ENCODE results near the gene FN1. TPM values are rescaled to one million over a fixed set of nuclear protein-coding genes. Genes with fewer than 3 reads are reported as not detected.

FN1 gene
- total and polyA plus RNA-seq, 2 of the 8 experiments (the other 6 are each of a cell fraction or from before 2014, with no cell fraction given): 42.9 to 109 TPM

DNA sequence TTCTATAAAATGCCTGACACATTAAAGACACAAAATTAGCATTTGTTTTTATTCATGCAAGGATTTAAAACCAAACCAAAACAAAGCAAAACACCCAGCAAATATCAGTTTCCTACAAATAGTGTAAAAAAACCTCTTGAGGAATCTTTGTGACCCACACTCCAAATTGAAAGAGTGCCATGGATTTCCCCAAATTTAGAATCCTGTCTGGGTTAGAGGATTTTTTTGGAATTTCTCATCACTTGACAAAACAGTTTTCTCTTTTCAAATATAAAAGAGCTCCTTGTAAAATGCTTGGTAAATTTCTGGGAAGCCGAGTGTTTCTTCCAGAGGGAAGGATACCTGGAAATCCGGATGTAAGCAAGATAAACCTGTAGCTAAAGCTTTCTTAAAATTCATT is 1.7 kb upstream of the FN1 start:
- Histone ChIP-seq H3K9ac (replicated peaks in 1 of 4; ENCODE audit: extremely low read depth in 1 of 4, low read depth in 3 of 4, low read length in 3 of 4) (no peak overlapping the region), H3K27me3 (replicated peaks in 1 of 4; ENCODE audit: control insufficient read depth in 3 of 4, extremely low read depth in 1 of 4, insufficient read depth in 3 of 4, low read length in 3 of 4) (no peaks in the 10 kb centered on the region; a peak in 2 of 7 replicates), H3K4me3 (ENCODE audit: extremely low read depth in 1 of 4, insufficient read depth in 2 of 4, low read depth in 3 of 4, low read length in 4 of 4) (peak overlapping the region in 1 of 4 experiments; percentile 99; a peak in 1 of 8 replicates), H3K9me3 (ENCODE audit: insufficient read depth in 2 of 2, low read depth in 1 of 2, low read length in 1 of 2) (no peaks in the 10 kb centered on the region), H3K56ac (replicated peaks; ENCODE audit: insufficient read length, low read depth, low read length) (no peak overlapping the region), H2AK5ac (ENCODE audit: low read depth, low read length) (no peak overlapping the region), H3K27ac (ENCODE audit: low read depth, low read length) (no peak overlapping the region), H4K8ac (ENCODE audit: extremely low read depth, insufficient read depth, low read length) (no peak overlapping the region), H2BK5ac (ENCODE audit: low read depth, low read length) (no peak overlapping the region), H3K23ac (ENCODE audit: insufficient read length) (no peak overlapping the region), H4K91ac (replicated peaks; ENCODE audit: insufficient read length, low read length) (no peak overlapping the region), H3K79me1 (ENCODE audit: low read depth, low read length) (no peaks in the 10 kb centered on the region), H2BK120ac (replicated peaks; ENCODE audit: low read depth, low read length) (no peak overlapping the region), H3K36me3 (ENCODE audit: control insufficient read depth in 2 of 4, insufficient read depth in 4 of 4, low read length in 3 of 4) (peaks cover 0 to 5% (median 0%) of the 10 kb centered on the region in 4 experiments; a peak in 1 of 8 replicates), H4K5ac (ENCODE audit: insufficient read length, low read depth, low read length) (no peak overlapping the region), H2AFZ (ENCODE audit: low read length) (no peak overlapping the region), H2BK20ac (ENCODE audit: low read length) (no peak overlapping the region), H3K4ac (replicated peaks; ENCODE audit: insufficient read length, low read depth, low read length) (no peak overlapping the region), H3K4me1 (replicated peaks in 1 of 4; ENCODE audit: control insufficient read depth in 3 of 4, insufficient read depth in 4 of 4, low read length in 3 of 4) (no peaks in the 10 kb centered on the region; a peak in 1 of 7 replicates), H2BK12ac (ENCODE audit: low read depth, low read length) (no peak overlapping the region), H3K18ac (ENCODE audit: extremely low read depth, low read length) (no peak overlapping the region), H3K14ac (ENCODE audit: insufficient read length) (no peak overlapping the region), H3K4me2 (ENCODE audit: insufficient read depth in 1 of 2, low read depth in 2 of 2, low read length in 2 of 2) (peak overlapping the region; percentile 73 to 95; a peak in 1 of 4 replicates), H2BK15ac (ENCODE audit: low read length) (no peak overlapping the region), H4K20me1 (replicated peaks in 1 of 2; ENCODE audit: control insufficient read depth in 1 of 2, insufficient read depth in 2 of 2, low read length in 2 of 2) (no peaks in the 10 kb centered on the region), H3K23me2 (ENCODE audit: low read depth, low read length) (peaks cover 10% of the 10 kb centered on the region), H3K79me2 (ENCODE audit: control insufficient read depth in 1 of 2, insufficient read depth in 2 of 2, low read length in 2 of 2) (no peaks in the 10 kb centered on the region)
- no peak for DNase-seq (ENCODE audit: low read depth in 1 of 2, low spot score in 2 of 2)
- ChIA-PET CTCF (ENCODE audit: partially characterized antibody) (interaction anchor here (0.9 to 2.1 kb wide), 4 partner anchors 17 to 493 kb away, joined by 3 to 10 read pairs (median 6); no protein-coding TSS in a partner anchor), POLR2A (ENCODE audit: partially characterized antibody) (interaction anchor here (1.3 to 2.1 kb wide), 2 partner anchors 14 to 23 kb away, joined by 4 to 5 read pairs; no protein-coding TSS in a partner anchor)
- no peak for TF ChIP-seq TAF1 (IDR thresholded peaks at IDR 0.05; ENCODE audit: low read depth, low read length)
- TF ChIP-seq TCF12 (IDR thresholded peaks at IDR 0.05; ENCODE audit: low read depth, low read length): no peak
- no peak for TF ChIP-seq HDAC2 (IDR thresholded peaks at IDR 0.05; ENCODE audit: borderline replicate concordance in 1 of 2, low read depth in 2 of 2, low read length in 2 of 2)
- no peak for TF ChIP-seq SIRT6 (IDR thresholded peaks at IDR 0.05; ENCODE audit: low read length)
- no peak for TF ChIP-seq YY1 (IDR thresholded peaks at IDR 0.05; ENCODE audit: low read depth, low read length)
- TF ChIP-seq, protein P1, sequence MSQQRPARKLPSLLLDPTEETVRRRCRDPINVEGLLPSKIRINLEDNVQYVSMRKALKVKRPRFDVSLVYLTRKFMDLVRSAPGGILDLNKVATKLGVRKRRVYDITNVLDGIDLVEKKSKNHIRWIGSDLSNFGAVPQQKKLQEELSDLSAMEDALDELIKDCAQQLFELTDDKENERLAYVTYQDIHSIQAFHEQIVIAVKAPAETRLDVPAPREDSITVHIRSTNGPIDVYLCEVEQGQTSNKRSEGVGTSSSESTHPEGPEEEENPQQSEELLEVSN (IDR thresholded peaks at IDR 0.05): no peak
- no peak for TF ChIP-seq EZH2 (IDR thresholded peaks at IDR 0.05; ENCODE audit: low read depth, low read length, severe bottlenecking)
- TF ChIP-seq, protein P2, sequence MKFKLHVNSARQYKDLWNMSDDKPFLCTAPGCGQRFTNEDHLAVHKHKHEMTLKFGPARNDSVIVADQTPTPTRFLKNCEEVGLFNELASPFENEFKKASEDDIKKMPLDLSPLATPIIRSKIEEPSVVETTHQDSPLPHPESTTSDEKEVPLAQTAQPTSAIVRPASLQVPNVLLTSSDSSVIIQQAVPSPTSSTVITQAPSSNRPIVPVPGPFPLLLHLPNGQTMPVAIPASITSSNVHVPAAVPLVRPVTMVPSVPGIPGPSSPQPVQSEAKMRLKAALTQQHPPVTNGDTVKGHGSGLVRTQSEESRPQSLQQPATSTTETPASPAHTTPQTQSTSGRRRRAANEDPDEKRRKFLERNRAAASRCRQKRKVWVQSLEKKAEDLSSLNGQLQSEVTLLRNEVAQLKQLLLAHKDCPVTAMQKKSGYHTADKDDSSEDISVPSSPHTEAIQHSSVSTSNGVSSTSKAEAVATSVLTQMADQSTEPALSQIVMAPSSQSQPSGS (IDR thresholded peaks at IDR 0.05; ENCODE audit: low read length): no peak
- no peak for TF ChIP-seq POLR2A (IDR thresholded peaks at IDR 0.05; ENCODE audit: control extremely low read depth in 1 of 2, low read depth in 2 of 2, low read length in 2 of 2)
- no peak for TF ChIP-seq HDAC6 (IDR thresholded peaks at IDR 0.05; ENCODE audit: low read depth, low read length)
- no peak for TF ChIP-seq KDM5A (IDR thresholded peaks at IDR 0.05; ENCODE audit: low read length)
- TF ChIP-seq SP1 (IDR thresholded peaks at IDR 0.05; ENCODE audit: low read depth, low read length): no peak
- TF ChIP-seq BACH1 (IDR thresholded peaks at IDR 0.05; ENCODE audit: low read length): no peak
- no peak for FAIRE-seq
- 79% methylated on average over 2 of the region's 2 CpGs; no CpG with 5 or more reads in 1 of the 2 experiments for WGBS, 2 experiments (ENCODE audit: extremely low coverage in 1 of 2, insufficient coverage in 1 of 2, insufficient read length in 1 of 2, insufficient replicate concordance in 2 of 2, low coverage in 1 of 2, low lambda C conversion rate in 2 of 2, missing lambda C conversion rate in 1 of 2)
